Right ventricle myocardium superior (tissue), 1 donor: Measurements from ENCODE around the gene PTPRF. TPM values are rescaled to one million over a fixed set of nuclear protein-coding genes. Genes with fewer than 3 reads are reported as not detected.
A peak's percentile ranks its signal among the peaks of the same experiment; 100 is the strongest.

Experiments used
- ATAC-seq: fragments of 200-7000 bp; cut with Tn5 transposase; one replicate; pipeline ENCODE4 v1.9.1; 2020; ENCODE audit warnings: mild to moderate bottlenecking; ENCODE audit not compliant: poor library complexity
- DNase-seq: peaks from one replicate; pipeline ENCODE4 v3.0.0-alpha.2; 2020
- intact Hi-C: fragments of 100-400 bp; cut with DNase I; formaldehyde crosslinking; loops from one replicate; pipeline ENCODE4 v1.11.2; 2022
- total RNA-seq: library from RNA; stranded (reverse); fragmentation: NEBNext Ultra II Directional; extraction: Animal tissue kit (Norgen Biotek cat#: 25700); gene quantifications from one replicate; pipeline ENCODE4 v1.2.1, GENCODE V29; 2021
- donor health status: DM: no; HTN: yes; CAD: no; lungs with severe emphysema.

Gene PTPRF
- total RNA-seq, 1 donor from 2014 or later, result 4.2 TPM

DNA sequence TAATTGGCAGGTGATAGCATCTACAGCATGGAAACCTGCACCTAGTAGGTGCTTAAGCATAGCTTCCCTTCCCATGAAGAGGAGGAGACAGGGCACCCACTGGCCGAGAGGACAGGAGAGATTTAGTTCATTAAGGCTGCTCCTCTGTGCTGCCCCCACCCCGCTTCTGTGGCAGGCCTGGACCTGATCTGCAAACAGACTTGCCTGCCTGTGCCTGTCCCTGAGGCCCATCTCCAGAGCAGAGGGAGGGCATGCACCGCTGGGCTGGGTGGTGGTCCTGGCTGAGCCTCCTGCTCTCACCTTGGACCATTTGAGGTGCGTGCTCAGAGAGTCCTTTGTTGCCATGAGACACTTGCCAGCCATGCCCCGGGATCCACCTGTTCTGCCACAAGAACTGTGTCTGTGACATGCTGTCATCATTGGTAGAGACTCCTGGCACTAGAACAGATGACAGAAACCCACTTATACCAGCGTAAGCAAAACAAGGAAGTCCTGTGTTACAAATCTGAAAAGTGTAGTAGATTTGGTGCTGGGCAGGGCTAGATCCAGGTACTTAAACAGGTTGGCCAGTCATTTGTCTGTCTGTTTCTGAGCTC, 55.6 kb downstream of the PTPRF start:
- DNase-seq, result no peak
- no peak for ATAC-seq
- intact Hi-C loops, result no loop called here

DNA sequence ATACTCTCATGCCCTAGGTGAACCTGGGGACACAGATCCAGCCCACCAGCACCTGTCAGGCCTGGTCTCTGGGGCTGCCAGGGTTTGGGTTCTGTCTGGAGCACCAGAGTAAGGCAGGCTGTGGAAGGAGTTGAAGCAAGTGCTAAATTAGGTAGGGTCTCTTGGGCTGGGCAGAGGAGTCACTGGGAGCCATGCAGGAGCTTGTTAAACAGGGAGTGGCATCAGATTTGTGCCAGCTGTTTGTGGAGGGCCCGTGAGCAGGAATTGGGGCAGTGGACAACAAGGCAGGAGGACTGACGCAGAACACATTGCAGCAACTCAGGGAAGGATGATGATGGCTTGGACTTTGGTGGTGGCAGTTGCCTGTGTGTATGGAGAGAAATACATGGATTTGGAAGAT, 56.3 kb downstream of the PTPRF start:
- ATAC-seq, result no peak
- intact Hi-C loops, result no loop called here
- DNase-seq, result no peak

DNA sequence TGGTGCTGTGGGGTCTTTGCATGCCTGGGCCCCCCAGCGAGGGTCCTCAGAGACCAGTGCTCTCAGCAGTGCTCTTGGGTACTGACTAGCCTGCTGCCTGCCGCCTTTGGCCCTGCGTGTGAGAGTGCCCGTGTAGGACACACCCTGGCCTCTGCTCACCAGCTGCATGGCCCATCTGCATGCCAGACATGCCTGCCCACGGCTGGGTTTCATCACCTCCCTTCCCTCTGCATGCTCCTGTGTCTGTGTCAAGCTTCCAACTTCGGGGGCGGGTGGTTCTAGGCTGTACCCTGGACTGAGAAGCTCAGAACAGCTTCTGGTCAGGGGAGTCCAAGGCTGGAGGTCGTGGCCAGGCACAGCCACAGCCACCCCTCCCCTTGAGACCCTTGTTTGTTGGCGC, 56.9 kb downstream of the PTPRF start:
- ATAC-seq (peak; percentile 54), DNase-seq (no peak)
- intact Hi-C loops, result no loop called here

DNA sequence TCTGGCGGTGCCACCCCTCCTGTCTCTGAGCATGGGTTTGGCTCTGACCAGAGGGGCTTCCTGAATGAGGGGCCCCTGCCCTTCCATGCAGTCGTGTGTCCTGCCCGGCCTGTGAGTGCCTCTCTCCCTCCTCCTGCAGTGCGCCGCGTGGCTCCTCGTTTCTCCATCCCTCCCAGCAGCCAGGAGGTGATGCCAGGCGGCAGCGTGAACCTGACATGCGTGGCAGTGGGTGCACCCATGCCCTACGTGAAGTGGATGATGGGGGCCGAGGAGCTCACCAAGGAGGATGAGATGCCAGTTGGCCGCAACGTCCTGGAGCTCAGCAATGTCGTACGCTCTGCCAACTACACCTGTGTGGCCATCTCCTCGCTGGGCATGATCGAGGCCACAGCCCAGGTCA, 57.9 kb downstream of the PTPRF start:
- intact Hi-C loops, result no loop called here
- DNase-seq (no peak), ATAC-seq (no peak)

DNA sequence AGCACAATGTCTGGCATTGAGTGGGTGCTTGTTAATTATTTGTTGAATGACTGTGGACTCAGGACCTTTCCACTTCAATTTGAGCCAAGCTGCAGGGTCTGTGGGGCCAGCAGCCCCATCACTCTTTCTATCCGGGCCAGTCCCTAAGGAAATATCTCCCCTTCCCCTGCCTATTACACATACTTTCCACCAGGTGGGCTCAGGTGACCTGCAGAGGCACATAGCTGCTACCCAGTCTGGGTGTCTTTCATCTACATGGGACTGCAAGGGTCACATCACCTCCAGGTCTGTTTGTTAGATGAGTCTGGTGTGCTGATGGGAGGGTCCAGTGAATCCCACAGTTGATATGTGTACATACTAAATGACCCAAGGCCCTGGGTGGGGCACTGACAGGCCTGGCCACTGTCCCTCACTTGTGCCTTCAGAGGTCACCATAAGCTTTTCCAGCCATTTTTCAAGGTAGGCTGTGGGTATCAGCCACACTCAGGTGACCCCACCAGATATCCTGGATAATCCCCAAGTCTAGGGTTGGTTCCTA, 59.8 kb downstream of the PTPRF start:
- ATAC-seq (no peak), DNase-seq (no peak)
- intact Hi-C loops, result no loop called here

DNA sequence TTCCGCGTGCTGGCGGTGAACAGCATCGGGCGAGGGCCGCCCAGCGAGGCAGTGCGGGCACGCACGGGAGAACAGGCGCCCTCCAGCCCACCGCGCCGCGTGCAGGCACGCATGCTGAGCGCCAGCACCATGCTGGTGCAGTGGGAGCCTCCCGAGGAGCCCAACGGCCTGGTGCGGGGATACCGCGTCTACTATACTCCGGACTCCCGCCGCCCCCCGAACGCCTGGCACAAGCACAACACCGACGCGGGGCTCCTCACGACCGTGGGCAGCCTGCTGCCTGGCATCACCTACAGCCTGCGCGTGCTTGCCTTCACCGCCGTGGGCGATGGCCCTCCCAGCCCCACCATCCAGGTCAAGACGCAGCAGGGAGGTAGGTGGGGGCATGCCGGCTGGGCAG, 60.5 kb downstream of the PTPRF start:
- ATAC-seq, result no peak
- intact Hi-C loops, result no loop called here
- DNase-seq, result no peak

DNA sequence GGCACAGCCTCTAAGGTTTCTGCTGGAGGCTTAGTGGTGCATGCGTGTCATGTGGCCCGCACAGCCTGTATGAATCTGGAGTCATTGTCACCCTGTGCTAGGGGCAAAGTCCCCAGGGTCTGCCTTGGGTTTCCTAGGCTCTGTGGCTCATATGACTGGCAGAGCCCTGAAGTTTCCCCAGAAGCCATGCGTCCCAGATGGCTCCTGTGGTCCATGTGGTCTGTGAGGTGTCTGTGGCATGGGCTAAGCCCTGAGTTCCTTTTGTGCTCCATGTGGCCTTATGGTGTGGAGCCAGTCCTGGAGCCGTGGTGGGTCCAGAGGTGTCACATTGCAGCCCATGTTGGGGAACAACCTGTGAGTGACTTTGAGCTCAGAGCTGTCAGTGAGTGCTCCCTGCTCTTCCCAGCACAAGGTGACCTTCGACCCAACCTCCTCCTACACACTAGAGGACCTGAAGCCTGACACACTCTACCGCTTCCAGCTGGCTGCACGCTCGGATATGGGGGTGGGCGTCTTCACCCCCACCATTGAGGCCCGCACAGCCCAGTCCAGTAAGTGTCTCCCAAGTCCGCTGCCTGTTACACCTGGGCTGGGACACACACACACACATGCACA, 61.5 kb downstream of the PTPRF start:
- intact Hi-C loops, result no loop called here
- ATAC-seq, result no peak
- no peak for DNase-seq

DNA sequence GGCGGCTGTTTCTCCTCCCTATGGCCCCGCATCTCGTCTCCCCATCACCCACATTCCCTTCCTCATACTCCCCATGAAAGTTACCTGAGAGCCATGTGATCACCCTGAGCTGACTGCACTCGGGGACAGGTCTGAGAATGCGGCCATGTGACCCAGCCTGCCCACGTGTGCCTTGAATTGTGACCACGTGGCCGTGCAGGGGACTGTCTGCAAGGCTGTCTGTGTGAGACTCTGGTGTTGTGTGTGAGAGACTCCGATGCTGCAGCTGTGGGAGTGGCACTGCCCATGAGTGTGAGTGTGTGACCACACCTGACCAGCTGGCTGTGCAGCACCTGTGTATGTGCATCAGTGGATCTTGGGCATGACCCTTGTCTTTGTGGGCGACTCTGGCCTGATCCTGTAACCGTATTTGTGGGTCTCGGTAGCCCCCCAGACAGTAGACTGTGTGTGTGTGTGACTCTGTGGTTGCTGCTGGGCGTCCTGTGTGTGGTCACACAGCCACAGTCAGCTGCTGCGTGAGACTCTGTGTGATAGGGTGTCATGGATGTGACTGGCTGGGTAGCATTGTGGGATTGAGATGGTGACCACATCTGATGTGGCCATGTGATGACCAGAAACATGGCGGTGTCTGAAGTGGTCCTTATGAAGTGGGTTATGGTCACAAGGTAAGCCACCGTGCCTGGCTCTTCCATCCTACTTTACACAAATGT, 62.4 kb downstream of the PTPRF start:
- DNase-seq (no peak), ATAC-seq (no peak)
- intact Hi-C loops, result no loop called here

DNA sequence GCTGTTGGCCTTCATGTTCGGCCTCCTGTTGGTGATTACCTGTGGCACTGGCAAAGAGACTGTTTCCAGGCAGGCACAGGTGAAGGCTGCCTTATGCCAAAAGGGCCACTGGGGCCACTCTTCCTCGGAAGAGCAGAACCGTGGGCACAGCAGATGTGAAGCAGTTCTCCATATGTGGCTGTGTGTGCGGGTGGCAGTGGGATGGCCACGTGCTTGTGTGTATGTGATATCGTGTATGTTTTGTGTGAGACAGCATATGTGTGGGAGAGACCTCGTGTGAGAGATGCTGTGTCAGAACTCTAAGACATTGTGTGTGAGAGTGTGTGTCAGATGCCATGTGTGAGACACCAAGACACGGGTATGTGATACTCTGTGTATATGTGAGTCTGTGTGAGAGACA, 65.9 kb downstream of the PTPRF start:
- ATAC-seq (no peak), DNase-seq (no peak)
- intact Hi-C loops, result no loop called here

DNA sequence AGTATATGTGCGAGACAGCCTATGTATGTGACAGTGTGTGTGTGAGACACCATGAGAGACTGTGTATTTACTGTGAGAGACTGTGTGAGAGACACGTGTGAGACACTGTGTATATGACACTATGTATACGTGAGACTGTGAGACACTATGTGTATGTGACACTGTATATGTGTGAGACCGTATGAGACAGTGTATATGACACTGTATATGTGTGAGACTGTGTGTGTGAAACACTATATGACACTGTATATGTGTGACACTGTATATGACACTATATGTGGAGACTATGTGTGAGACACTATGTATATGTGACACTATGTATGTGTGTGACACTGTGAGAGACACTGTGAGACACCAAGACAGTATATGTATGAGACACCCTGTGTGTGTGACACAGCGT, 66.3 kb downstream of the PTPRF start:
- no peak for ATAC-seq
- DNase-seq, result no peak
- intact Hi-C loops, result no loop called here

DNA sequence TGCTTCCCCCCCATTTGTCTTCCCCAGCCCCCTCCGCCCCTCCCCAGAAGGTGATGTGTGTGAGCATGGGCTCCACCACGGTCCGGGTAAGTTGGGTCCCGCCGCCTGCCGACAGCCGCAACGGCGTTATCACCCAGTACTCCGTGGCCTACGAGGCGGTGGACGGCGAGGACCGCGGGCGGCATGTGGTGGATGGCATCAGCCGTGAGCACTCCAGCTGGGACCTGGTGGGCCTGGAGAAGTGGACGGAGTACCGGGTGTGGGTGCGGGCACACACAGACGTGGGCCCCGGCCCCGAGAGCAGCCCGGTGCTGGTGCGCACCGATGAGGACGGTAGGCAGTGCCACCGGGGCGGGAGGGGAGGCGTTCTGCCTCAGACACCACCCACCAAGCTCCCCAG, 67.0 kb downstream of the PTPRF start:
- DNase-seq, result no peak
- intact Hi-C loops, result no loop called here
- ATAC-seq, result no peak

DNA sequence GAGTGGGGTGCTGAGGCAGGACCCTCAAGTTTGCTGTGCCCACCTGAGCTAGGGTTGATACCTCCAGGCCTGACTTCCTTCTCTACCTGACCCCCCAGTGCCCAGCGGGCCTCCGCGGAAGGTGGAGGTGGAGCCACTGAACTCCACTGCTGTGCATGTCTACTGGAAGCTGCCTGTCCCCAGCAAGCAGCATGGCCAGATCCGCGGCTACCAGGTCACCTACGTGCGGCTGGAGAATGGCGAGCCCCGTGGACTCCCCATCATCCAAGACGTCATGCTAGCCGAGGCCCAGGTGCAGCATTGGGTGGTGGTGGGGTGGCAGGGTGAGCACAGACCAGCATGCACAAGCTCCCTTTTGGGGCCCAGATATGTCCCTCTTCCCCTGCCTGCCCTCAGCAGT, 67.9 kb downstream of the PTPRF start:
- ATAC-seq, result no peak
- DNase-seq, result no peak
- intact Hi-C loops, result no loop called here

DNA sequence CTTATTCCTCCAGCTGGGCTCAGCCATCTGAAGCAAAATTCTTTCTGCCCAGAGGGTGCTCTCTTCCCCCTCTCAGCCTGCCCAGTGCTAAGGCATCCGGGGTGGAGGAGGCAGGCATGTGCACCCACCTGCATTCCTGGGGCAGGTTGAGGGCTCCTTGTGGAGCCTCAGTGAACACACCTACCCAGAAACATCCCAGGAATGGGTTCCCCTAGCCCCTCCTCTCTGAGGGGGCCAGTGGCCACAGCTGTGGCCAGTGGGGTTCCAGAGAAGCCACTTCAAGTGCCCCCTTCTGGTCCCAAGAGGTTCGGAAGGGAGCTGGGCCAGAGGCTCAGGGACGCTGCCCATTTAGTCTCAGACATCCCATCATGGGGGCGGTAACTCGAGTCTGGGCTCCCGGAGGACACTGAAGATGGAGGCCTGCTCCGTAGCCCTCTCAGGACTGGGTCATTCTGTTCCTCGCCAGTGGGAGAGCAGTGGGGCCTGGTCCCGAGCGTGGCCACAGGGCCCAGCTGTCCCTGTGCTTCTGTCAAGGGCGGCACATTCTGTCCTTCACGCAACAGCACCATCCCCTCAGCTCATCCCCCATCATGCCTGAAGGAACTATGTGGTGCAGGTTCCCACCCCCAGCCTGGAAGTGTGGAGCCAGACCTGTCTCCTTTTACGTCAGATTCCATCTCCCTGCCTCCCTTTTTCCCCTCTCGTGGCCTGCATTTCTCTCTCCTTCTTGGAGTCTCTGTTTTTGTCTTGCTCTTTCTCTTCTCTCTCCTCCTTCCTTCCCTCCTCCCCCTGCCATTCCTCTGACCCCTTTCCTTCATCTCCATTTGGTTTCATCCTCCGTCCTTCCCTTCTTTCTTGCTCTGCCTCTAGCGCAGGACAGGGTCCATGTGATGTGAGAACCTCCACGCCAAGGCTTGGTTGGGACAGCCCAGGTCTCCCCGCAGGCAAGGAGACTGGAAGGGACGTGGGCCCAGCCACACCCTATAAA, 69.6 kb downstream of the PTPRF start:
- no peak for DNase-seq
- no peak for ATAC-seq
- intact Hi-C loops, result no loop called here

DNA sequence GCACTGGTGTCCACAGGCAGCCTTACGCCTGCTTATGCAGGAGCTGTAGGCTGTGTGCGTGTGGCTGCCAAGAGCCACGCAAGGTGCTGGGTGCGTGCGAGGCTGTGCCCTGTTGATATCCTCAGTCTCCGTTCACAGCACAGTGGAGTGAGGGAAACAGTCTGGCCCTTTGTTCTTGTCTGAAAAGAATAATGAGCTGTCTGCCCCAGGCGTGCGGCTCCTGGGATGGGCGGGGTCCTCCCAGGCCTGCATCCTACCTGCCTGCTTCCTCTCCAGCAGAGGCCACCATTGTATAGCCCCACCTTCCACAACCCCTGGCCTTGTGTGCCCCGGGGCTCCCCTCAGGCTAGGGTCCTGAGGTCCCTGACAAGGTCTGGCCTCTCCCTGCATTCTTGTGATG, 72.3 kb downstream of the PTPRF start:
- ATAC-seq, result no peak
- no peak for DNase-seq
- intact Hi-C loops, result no loop called here

DNA sequence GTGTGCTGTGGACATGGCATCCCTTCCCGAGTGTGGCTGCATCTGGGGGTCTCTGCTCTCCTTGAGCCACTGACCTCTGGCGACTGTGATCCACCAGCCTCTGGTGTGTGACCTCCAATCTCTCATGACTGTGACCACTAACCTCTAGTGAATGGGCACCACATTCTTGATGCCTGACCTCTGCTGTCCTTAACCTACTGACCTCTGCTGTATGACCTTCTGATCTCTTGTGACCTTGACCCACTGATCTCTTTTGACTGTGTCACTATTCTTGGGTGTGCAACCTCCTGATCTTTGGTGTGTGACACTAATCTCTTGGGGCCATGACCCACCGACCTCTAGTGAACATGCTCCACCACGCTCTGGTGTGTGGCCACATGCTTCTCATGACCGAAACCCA, 73.5 kb downstream of the PTPRF start:
- intact Hi-C loops, result no loop called here
- DNase-seq (no peak), ATAC-seq (no peak)

DNA sequence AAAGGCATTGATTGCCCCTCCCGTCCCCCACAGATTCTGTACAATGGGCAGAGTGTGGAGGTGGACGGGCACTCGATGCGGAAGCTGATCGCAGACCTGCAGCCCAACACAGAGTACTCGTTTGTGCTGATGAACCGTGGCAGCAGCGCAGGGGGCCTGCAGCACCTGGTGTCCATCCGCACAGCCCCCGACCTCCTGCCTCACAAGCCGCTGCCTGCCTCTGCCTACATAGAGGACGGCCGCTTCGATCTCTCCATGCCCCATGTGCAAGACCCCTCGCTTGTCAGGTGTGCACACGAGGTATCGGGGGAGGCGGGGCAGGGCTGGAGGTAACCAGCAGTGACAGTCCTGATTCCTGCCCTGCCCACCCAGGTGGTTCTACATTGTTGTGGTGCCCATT, 74.5 kb downstream of the PTPRF start:
- no peak for ATAC-seq
- intact Hi-C loops, result no loop called here
- DNase-seq, result no peak

DNA sequence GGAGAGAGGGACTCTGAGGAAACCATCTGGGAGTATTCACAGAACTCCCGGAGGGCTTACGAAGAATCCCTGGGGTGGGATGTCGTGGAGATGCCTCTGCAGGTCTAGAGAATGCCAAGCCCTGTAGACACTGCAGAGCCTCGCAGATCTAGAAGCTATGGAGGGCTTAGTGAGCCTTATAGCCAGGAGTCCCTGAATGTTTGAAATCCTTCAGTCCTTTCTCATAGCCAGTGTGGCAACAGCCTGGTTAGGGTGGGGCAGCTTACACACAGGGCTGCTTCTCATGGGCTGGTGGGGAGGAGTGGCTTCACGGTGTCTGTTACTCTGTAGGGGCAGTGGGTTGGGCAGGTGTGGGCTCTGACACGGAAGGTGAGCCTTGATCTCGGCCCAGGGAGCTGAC, 75.1 kb downstream of the PTPRF start:
- no peak for ATAC-seq
- no peak for DNase-seq
- intact Hi-C loops, result no loop called here

DNA sequence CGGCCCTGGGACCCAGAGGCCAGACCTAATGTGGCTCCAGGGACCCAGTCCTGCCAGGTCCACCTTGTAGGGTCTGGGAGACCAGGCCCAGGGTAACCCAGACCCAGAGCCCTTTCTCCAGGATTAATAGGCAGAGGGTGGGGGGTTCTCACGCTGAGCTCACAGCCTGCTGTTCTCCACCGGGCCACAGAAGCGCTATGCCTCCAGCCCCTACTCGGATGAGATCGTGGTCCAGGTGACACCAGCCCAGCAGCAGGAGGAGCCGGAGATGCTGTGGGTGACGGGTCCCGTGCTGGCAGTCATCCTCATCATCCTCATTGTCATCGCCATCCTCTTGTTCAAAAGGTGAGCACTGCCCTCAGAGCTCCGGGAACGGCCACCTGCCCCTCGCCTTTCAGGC, 75.9 kb downstream of the PTPRF start:
- intact Hi-C loops, result no loop called here
- no peak for DNase-seq
- no peak for ATAC-seq

DNA sequence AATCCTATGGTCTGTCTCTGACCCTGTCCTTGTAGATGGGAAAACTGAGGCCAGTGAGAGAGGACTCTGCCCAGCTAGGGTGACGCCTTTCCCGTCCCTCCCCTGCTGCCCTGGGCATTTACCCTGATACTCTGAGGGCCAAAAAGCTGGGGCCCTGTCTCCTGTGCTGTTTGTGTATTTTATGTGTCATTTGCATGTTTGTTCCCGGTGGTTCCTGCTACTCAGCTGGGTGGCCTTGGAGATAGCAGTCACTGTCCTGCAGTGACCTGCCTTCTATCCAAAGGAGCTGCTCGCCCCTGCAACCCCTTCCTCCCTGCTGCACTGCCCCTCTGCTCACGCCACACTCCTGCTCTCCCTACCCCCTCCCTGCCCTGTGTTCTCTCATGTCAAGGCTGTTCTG, 78.1 kb downstream of the PTPRF start:
- ATAC-seq (no peak), DNase-seq (no peak)
- intact Hi-C loops, result no loop called here
